NB4 (cell line): ENCODE data around the gene CCNYL1.

ENCODE experiments used
- POLR2A ChIP-seq: IDR thresholded peaks from 2 replicates; pipeline ENCODE4 v1.6.1; 2011; ENCODE audit warnings: mild to moderate bottlenecking; ENCODE audit not compliant: insufficient read length; ENCODE audit errors: extremely low read depth
- TF ChIP-seq, protein P1 (sequence below): IDR thresholded peaks from one replicate; pipeline ENCODE4 v1.5.1; 2012; ENCODE audit warnings: low read depth, low read length
- TF ChIP-seq, protein P2 (sequence below): IDR thresholded peaks from 2 replicates; pipeline ENCODE4 v1.6.1; 2011; ENCODE audit warnings: low read depth, low read length

DNA sequence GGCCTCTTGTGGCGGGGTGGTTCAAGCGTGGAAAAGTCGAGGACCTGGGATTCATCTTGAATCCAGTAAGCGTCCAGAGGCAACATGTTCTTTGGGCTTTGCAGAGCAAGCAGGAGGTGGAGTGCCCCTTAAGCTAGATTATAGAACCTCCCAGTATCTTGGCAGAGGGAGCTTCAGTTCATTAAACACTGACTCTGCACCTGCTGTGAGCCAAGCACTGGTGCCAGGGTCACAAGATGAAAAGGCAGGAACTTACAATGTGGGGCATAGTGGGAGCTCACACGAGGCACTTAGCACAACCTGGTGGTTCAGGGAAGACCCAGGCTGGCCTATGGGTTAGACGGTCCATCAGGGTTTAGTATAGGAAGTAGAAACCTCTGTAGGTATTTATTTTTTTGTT lies 65.7 kb downstream of the CCNYL1 start:
- TF ChIP-seq, protein P1, sequence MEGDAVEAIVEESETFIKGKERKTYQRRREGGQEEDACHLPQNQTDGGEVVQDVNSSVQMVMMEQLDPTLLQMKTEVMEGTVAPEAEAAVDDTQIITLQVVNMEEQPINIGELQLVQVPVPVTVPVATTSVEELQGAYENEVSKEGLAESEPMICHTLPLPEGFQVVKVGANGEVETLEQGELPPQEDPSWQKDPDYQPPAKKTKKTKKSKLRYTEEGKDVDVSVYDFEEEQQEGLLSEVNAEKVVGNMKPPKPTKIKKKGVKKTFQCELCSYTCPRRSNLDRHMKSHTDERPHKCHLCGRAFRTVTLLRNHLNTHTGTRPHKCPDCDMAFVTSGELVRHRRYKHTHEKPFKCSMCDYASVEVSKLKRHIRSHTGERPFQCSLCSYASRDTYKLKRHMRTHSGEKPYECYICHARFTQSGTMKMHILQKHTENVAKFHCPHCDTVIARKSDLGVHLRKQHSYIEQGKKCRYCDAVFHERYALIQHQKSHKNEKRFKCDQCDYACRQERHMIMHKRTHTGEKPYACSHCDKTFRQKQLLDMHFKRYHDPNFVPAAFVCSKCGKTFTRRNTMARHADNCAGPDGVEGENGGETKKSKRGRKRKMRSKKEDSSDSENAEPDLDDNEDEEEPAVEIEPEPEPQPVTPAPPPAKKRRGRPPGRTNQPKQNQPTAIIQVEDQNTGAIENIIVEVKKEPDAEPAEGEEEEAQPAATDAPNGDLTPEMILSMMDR, result no peak
- TF ChIP-seq, protein P2, sequence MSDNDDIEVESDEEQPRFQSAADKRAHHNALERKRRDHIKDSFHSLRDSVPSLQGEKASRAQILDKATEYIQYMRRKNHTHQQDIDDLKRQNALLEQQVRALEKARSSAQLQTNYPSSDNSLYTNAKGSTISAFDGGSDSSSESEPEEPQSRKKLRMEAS, result no peak
- no peak for TF ChIP-seq POLR2A
